Colonic mucosa (tissue), 4 donors: Measurements from ENCODE around the gene EFCAB6. TPM values are rescaled to one million over a fixed set of nuclear protein-coding genes. Genes with fewer than 3 reads are reported as not detected.

Experiments
- DNase-seq: peaks from one replicate; pipeline ENCODE4 v3.0.0-alpha.2; 2020
- H3K27ac ChIP-seq: fragments of 200-600 bp; one replicate; pipeline ENCODE4 v1.8.0; 2021
- H3K27me3 ChIP-seq: fragments of 200-600 bp; one replicate; pipeline ENCODE4 v1.8.0; 2021
- H3K36me3 ChIP-seq: fragments of 200-600 bp; one replicate; pipeline ENCODE4 v1.8.0; 2021
- H3K4me1 ChIP-seq: fragments of 200-600 bp; one replicate; pipeline ENCODE4 v1.8.0; 2021; ENCODE audit warnings: mild to moderate bottlenecking
- H3K4me3 ChIP-seq: fragments of 200-600 bp; one replicate; pipeline ENCODE4 v1.8.0; 2021
- H3K9ac ChIP-seq, 2 donors: one replicate each; pipeline ENCODE4 v1.7.0; 2013; ENCODE audit warnings: control low read depth in 2 of 2, low read depth in 2 of 2, low read length in 2 of 2
- H3K9me3 ChIP-seq: fragments of 200-600 bp; one replicate; pipeline ENCODE4 v1.8.0; 2021
- CTCF ChIP-seq: fragments of 200-600 bp; IDR thresholded peaks from one replicate; pipeline ENCODE4 v1.8.0; 2022; ENCODE audit warnings: antibody characterized with exemption, mild to moderate bottlenecking
- intact Hi-C: fragments of 100-400 bp; cut with DNase I; formaldehyde crosslinking; loops from one replicate; pipeline ENCODE4 v1.14.1; 2022
- total RNA-seq, 2 donors: library from RNA; stranded (reverse); fragmentation: NEBNext Ultra II Directional in 1 of 2; extraction: Animal tissue kit (Norgen Biotek cat#: 25700) in 1 of 2; gene quantifications; one replicate each; pipeline ENCODE4 v1.2.1, GENCODE V29; 2021
- donor health status: healthy.
- donor health status: DM: no; HTN: no; CAD: no.
- donor health status: DM: no; HTN: no; CAD: no.

The EFCAB6 gene
- total RNA-seq, 2 donors from 2014 or later, result 0.35 to 0.80 TPM

- no peaks in the 10 kb centered on the region for H3K4me1 ChIP-seq
- no peak overlapping the region for H3K27ac ChIP-seq
- no peak for TF ChIP-seq CTCF
- H3K27me3 ChIP-seq, result peaks cover 22% of the 10 kb centered on the region
- no peak for DNase-seq
- H3K36me3 ChIP-seq, result no peaks in the 10 kb centered on the region
- no peaks in the 10 kb centered on the region for H3K9me3 ChIP-seq
- H3K4me3 ChIP-seq, result no peak overlapping the region
- intact Hi-C loops, result no loop called here
- no peak overlapping the region for H3K9ac ChIP-seq
These were observed 47.5 kb upstream of the EFCAB6 start for GRCh38 chr22:43859621-43860020.

GRCh38 chr22:43859176-43859575, 47.1 kb upstream of the EFCAB6 start:
- no peak overlapping the region for H3K27ac ChIP-seq
- no peaks in the 10 kb centered on the region for H3K9me3 ChIP-seq
- peaks cover 22% of the 10 kb centered on the region for H3K27me3 ChIP-seq
- no peak for TF ChIP-seq CTCF
- no peak overlapping the region for H3K9ac ChIP-seq
- H3K36me3 ChIP-seq, result no peaks in the 10 kb centered on the region
- intact Hi-C loops, result no loop called here
- no peak overlapping the region for H3K4me3 ChIP-seq
- no peaks in the 10 kb centered on the region for H3K4me1 ChIP-seq
- DNase-seq, result no peak

- intact Hi-C loops, result no loop called here
- TF ChIP-seq CTCF, result no peak
- Histone ChIP-seq H3K36me3 (no peaks in the 10 kb centered on the region), H3K27me3 (peaks cover 17% of the 10 kb centered on the region), H3K9me3 (no peaks in the 10 kb centered on the region), H3K9ac (no peak overlapping the region), H3K27ac (no peak overlapping the region), H3K4me1 (no peaks in the 10 kb centered on the region), H3K4me3 (no peak overlapping the region)
- DNase-seq, result no peak
These were observed 46.2 kb upstream of the EFCAB6 start for GRCh38 chr22:43858156-43858895.

GRCh38 chr22:43857367-43857766, 45.3 kb upstream of the EFCAB6 start:
- peaks cover 13% of the 10 kb centered on the region for H3K27me3 ChIP-seq
- H3K36me3 ChIP-seq, result no peaks in the 10 kb centered on the region
- H3K4me3 ChIP-seq, result no peak overlapping the region
- no peaks in the 10 kb centered on the region for H3K9me3 ChIP-seq
- intact Hi-C loops, result no loop called here
- TF ChIP-seq CTCF, result no peak
- H3K4me1 ChIP-seq, result no peaks in the 10 kb centered on the region
- no peak for DNase-seq
- no peak overlapping the region for H3K27ac ChIP-seq
- no peak overlapping the region for H3K9ac ChIP-seq

- intact Hi-C loops, result no loop called here
- H3K4me3 ChIP-seq, result no peak overlapping the region
- no peaks in the 10 kb centered on the region for H3K4me1 ChIP-seq
- H3K27me3 ChIP-seq, result no peaks in the 10 kb centered on the region
- no peak overlapping the region for H3K9ac ChIP-seq
- no peak overlapping the region for H3K27ac ChIP-seq
- DNase-seq, result no peak
- no peaks in the 10 kb centered on the region for H3K36me3 ChIP-seq
- no peak for TF ChIP-seq CTCF
- H3K9me3 ChIP-seq, result no peaks in the 10 kb centered on the region
These were observed 43.3 kb upstream of the EFCAB6 start for GRCh38 chr22:43855431-43855830.
